SK-N-DZ (cell line): ENCODE data around the gene ZMIZ2.
"Not testable (repeated sequence)": the region's sequence is repeated elsewhere in the genome, so short reads cannot be mapped to it uniquely, and the experiment has no call there.

ENCODE experiments used
- DNase-seq: peaks from one replicate; pipeline ENCODE4 v3.0.0-alpha.2; 2015; ENCODE audit warnings: low spot score

ZMIZ2 gene

GRCh38 chr7:44798649-44799305, 50.1 kb downstream of the ZMIZ2 start:
- no peak for DNase-seq

- no peak for DNase-seq
Measured at GRCh38 chr7:44799939-44800338, 51.3 kb downstream of the ZMIZ2 start.

DNA sequence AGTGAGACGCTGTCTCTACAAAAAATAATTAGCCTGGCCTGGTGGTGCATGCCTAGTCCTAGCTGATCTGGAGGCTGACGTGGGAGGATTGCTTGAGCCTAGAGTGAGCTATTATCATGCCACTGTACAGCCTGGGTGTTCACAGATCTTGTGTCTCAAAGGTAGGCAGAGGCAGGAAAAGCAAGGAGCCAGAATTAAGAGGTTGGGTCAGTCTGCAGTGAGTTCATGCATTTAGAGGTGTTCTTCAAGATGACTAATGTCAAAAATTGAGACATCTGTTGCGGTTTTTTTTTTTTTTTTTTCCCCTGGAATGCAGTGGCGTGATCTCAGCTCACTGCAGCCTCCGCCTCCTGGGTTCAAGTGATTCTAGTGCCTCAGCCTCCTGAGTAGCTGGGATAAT, 53.2 kb downstream of the ZMIZ2 start:
- no peak for DNase-seq

GRCh38 chr7:44802418-44803025, 53.9 kb downstream of the ZMIZ2 start:
- no peak for DNase-seq

DNA sequence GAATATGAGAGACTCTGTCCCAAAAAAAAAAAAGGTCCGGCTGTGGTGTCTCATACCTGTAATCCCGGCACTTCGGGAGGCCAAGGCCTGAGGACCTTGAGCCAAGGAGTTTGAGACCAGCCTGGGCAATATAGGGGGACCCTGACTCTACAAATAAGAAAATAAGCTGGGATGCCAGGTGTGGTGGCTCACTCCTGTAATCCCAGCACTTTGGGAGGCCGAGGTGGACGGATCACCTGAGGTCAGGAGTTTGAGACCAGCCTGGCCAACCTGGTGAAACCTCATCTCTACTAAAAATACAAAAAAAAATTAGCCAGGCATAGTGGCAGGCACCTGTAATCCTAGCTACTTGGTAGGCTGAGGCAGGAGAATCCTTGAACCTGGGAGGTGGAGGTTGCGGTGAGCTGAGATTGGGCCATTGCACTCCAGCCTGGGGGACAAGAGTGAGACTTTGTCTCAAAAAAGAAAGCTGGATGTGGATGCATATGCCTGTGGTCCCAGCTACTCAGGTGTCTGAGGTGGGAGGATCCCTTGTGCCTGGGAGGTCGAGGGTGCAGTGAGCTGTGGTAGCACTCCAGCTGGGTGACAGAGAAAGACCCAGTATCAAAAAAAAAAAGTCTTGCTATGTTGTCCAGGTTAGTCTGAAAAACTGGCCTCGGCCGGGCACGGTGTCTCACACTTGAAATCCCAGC, 55.3 kb downstream of the ZMIZ2 start:
- DNase-seq: not testable (repeated sequence)

- DNase-seq: no peak
Measured at GRCh38 chr7:44805950-44806349, 57.3 kb downstream of the ZMIZ2 start.

DNA sequence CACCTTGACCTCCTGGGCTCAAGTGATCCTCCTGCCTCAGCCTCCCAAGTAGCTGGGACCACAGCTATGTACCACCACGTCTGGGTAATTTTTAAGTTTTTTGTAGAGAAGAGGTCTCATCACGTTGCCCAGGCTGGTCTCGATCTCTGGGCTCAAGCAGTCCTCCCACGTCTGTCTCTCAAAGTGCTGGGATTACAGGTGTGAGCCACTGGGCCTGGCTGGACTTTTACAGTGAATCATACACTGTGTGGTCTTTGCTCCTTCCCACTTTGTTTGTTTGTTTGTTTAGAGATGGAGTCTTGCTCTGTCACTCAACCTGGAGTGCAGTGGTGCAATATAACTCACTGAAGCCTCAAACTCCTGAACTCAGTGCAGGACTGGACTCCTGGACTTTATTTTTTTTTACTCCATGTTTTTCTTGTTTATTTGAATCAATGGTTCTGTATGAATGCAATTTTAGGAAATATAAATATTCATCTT, 60.3 kb downstream of the ZMIZ2 start:
- no peak for DNase-seq

- DNase-seq: no peak
Measured at GRCh38 chr7:44811093-44811492, 62.4 kb downstream of the ZMIZ2 start.

GRCh38 chr7:44811571-44811970, 62.9 kb downstream of the ZMIZ2 start:
- DNase-seq: no peak

- DNase-seq: no peak
Measured at GRCh38 chr7:44814919-44815318, 66.3 kb downstream of the ZMIZ2 start.

DNA sequence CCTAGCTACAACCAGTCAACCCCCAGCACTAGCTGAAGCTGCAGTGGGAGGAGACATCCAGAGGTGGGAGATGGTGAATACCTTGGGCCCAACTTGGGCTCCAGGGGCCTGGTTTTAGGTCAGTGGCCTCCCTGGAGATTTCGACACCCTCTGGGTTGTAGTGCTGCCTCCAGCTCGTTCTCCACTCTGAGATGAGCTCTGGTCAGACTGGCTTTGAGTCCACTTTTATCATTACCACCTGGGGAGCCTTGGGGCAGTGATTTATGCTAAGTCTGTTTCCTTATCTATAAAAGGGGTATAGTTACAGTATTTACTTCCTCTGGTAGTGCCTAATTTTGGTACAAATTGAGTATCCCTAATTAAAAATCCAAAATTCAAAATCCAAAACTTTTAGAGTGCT, 70.6 kb downstream of the ZMIZ2 start:
- DNase-seq: no peak
